ENCODE measurements around the gene DLG1. TPM values are rescaled to one million over a fixed set of nuclear protein-coding genes. Genes with fewer than 3 reads are reported as not detected.
"Not testable (repeated sequence)": the region's sequence is repeated elsewhere in the genome, so short reads cannot be mapped to it uniquely, and the experiment has no call there.

The DLG1 gene
- total RNA-seq, 1 experiment from 2014 or later = 121 TPM

DNA sequence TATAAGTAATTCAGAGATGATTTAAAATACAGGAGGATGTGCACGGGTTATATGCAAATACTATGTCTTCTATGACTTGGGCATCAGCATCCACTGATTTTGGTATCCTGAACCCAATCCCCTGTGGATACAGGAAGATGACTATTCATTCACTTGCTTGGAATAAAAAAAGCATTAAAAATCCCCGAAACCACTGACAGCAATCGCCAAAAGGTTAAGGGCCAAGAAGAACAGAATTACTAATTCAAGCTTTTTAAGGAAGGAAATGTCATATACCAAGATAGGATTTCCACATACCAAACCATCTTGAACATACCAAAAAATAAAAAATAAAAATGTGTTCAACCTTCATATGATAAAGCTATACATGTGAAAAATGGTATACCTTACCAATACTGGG lies 93.7 kb downstream of the DLG1 start:
- ChIA-PET CTCF (interaction anchor here (0.6 to 3.3 kb wide), 5 partner anchors 17 to 176 kb away, joined by 3 to 15 read pairs (median 5); no protein-coding TSS in a partner anchor), POLR2A (interaction anchor here (0.9 to 1.4 kb wide), 2 partner anchors 11 to 13 kb away, joined by 4 to 5 read pairs; no protein-coding TSS in a partner anchor)
- Mint-ChIP-seq H3K27ac (ENCODE audit: low read depth, unreplicated experiment) (no peak overlapping the region), H3K36me3 (ENCODE audit: insufficient read depth, unreplicated experiment) (no peaks in the 10 kb centered on the region), H3K9me3 (ENCODE audit: unreplicated experiment) (no peaks in the 10 kb centered on the region), H3K4me1 (ENCODE audit: insufficient read depth, unreplicated experiment) (peaks cover 23% of the 10 kb centered on the region), H3K4me3 (ENCODE audit: unreplicated experiment) (no peak overlapping the region), H3K27me3 (ENCODE audit: insufficient read depth, unreplicated experiment) (no peaks in the 10 kb centered on the region)
- TF ChIP-seq, protein P1, sequence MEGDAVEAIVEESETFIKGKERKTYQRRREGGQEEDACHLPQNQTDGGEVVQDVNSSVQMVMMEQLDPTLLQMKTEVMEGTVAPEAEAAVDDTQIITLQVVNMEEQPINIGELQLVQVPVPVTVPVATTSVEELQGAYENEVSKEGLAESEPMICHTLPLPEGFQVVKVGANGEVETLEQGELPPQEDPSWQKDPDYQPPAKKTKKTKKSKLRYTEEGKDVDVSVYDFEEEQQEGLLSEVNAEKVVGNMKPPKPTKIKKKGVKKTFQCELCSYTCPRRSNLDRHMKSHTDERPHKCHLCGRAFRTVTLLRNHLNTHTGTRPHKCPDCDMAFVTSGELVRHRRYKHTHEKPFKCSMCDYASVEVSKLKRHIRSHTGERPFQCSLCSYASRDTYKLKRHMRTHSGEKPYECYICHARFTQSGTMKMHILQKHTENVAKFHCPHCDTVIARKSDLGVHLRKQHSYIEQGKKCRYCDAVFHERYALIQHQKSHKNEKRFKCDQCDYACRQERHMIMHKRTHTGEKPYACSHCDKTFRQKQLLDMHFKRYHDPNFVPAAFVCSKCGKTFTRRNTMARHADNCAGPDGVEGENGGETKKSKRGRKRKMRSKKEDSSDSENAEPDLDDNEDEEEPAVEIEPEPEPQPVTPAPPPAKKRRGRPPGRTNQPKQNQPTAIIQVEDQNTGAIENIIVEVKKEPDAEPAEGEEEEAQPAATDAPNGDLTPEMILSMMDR (IDR thresholded peaks at IDR 0.05; ENCODE audit: unreplicated experiment) = no peak
- no peak for DNase-seq (ENCODE audit: unreplicated experiment)
- no TSS peak for BruUV-seq (replicated peaks)
- intact Hi-C loops (cut with micrococcal nuclease) = no loop called here

DNA sequence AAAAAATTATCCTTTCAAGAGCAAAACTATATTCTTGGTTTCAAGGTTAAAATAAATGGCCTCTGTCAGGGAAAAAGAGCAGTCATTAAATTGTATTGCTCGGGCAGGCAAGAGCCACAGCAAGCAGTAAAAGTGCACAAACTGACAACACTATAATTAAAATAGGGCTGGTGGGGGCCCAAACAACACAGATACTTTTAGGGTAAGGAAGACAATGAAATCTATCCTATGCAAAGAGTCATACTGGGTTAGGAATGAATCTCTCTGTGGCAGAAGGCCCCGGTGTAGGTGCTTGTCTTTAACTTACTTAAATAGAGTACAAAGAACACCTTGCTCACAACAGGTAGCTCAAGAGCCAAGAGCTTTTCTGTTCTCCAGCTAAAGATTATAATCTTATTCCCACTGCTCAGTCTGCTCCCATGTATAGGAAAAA lies 94.7 kb downstream of the DLG1 start:
- intact Hi-C loops (cut with micrococcal nuclease) = no loop called here
- CTCF ChIA-PET = interaction anchor here (0.6 to 3.3 kb wide), 4 partner anchors 16 to 408 kb away, joined by 3 to 15 read pairs (median 4); no protein-coding TSS in a partner anchor
- no peaks in the 10 kb centered on the region for H3K36me3 Mint-ChIP-seq (ENCODE audit: insufficient read depth, unreplicated experiment)
- no peak for DNase-seq (ENCODE audit: unreplicated experiment)
- TF ChIP-seq, protein P1 (IDR thresholded peaks at IDR 0.05; ENCODE audit: unreplicated experiment) = no peak
- H3K4me3 Mint-ChIP-seq (ENCODE audit: unreplicated experiment) = no peak overlapping the region
- H3K27me3 Mint-ChIP-seq (ENCODE audit: insufficient read depth, unreplicated experiment) = no peaks in the 10 kb centered on the region
- peaks cover 16% of the 10 kb centered on the region for H3K4me1 Mint-ChIP-seq (ENCODE audit: insufficient read depth, unreplicated experiment)
- no peaks in the 10 kb centered on the region for H3K9me3 Mint-ChIP-seq (ENCODE audit: unreplicated experiment)
- no TSS peak for BruUV-seq (replicated peaks)
- POLR2A ChIA-PET = interaction anchor here (0.8 to 1.4 kb wide), 2 partner anchors 12 to 478 kb away, joined by 3 to 4 read pairs; no protein-coding TSS in a partner anchor
- H3K27ac Mint-ChIP-seq (ENCODE audit: low read depth, unreplicated experiment) = no peak overlapping the region

DNA sequence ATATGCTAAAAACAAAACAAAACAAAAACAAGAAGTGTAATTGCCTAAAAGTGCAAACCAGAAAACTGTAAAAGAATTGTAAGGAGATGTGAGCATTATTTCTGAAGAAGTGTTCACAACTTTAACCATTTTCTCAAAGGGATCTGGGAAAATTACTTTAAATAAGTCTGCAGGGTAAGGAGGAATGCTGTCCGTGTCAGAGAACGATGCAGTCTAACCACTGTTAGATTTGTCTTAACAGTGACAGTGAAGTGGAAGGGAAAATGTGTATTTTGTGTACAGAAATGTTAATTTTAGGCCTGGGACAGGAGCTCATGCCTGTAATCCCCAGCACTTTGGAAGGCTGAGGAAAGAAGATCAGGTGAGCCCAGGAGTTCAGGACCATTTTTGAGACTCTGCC lies 95.7 kb downstream of the DLG1 start:
- no peaks in the 10 kb centered on the region for H3K9me3 Mint-ChIP-seq (ENCODE audit: unreplicated experiment)
- no peaks in the 10 kb centered on the region for H3K36me3 Mint-ChIP-seq (ENCODE audit: insufficient read depth, unreplicated experiment)
- TF ChIP-seq, protein P1 (IDR thresholded peaks at IDR 0.05; ENCODE audit: unreplicated experiment) = no peak
- H3K4me1 Mint-ChIP-seq (ENCODE audit: insufficient read depth, unreplicated experiment) = peaks cover 11% of the 10 kb centered on the region
- no TSS peak for BruUV-seq (replicated peaks)
- H3K27ac Mint-ChIP-seq (ENCODE audit: low read depth, unreplicated experiment) = no peak overlapping the region
- DNase-seq (ENCODE audit: unreplicated experiment) = no peak
- ChIA-PET CTCF (interaction anchor here (0.6 kb wide), 1 partner anchor 203 kb away, joined by 3 read pairs; no protein-coding TSS in a partner anchor), POLR2A (no interaction called here)
- intact Hi-C loops (cut with micrococcal nuclease) = no loop called here
- no peak overlapping the region for H3K4me3 Mint-ChIP-seq (ENCODE audit: unreplicated experiment)
- no peaks in the 10 kb centered on the region for H3K27me3 Mint-ChIP-seq (ENCODE audit: insufficient read depth, unreplicated experiment)

DNA sequence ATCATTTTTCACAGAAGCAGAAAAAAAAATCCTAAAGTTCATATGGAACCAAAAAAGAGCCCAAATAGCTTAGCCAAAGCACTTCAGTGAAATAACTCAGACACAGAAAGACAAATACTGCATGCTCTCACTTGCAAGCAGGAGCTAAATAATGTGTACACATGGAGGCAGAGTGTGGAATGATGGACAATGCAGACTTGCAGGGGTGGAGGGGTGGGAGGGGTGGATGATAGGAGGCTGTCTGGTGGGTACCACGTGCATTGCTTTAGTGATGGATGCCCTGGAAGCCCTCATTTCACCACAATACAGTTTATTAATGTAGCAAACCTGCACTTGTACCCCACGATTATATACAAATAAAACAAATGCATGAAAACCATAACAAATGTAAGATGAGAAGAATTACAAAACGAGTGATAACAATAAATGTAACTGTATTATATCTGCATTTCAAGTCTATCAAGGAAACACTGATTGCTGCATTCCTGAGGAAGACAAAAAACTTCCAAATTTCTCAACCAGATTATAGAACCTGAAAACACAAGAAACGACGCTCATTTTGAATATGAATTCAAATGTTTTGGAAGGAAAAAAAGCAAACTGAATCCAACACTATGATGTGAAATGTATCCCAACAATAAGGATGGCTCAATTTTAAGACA lies 96.5 kb downstream of the DLG1 start:
- intact Hi-C loops (cut with micrococcal nuclease) = no loop called here
- Mint-ChIP-seq H3K4me3 (ENCODE audit: unreplicated experiment) (no peak overlapping the region), H3K4me1 (ENCODE audit: insufficient read depth, unreplicated experiment) (peaks cover 11% of the 10 kb centered on the region), H3K36me3 (ENCODE audit: insufficient read depth, unreplicated experiment) (no peaks in the 10 kb centered on the region), H3K27ac (ENCODE audit: low read depth, unreplicated experiment) (no peak overlapping the region), H3K27me3 (ENCODE audit: insufficient read depth, unreplicated experiment) (no peaks in the 10 kb centered on the region), H3K9me3 (ENCODE audit: unreplicated experiment) (no peaks in the 10 kb centered on the region)
- ChIA-PET POLR2A (no interaction called here), CTCF (no interaction called here)
- TF ChIP-seq, protein P1 (IDR thresholded peaks at IDR 0.05; ENCODE audit: unreplicated experiment) = no peak
- BruUV-seq (replicated peaks) = no TSS peak
- no peak for DNase-seq (ENCODE audit: unreplicated experiment)

DNA sequence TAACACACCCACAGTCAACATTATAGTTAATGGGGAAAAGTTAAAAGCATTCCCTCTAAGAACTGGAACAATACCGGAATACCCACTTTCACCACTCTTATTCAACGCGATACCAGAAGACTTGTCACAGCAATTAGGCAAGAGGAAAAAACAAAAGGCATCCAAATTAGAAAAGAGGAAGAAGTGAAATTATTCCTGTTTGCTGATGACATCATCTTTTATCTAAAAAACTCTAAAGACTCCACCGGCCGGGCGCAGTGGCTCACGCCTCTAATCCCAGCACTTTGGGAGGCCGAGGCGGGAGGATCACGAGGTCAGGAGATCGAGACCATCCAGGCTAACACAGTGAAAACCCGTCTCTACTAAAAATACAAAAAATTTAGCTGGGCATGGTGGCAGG lies 97.6 kb downstream of the DLG1 start:
- H3K9me3 Mint-ChIP-seq (ENCODE audit: unreplicated experiment); H3K27me3 Mint-ChIP-seq (ENCODE audit: insufficient read depth, unreplicated experiment); H3K36me3 Mint-ChIP-seq (ENCODE audit: insufficient read depth, unreplicated experiment); BruUV-seq (replicated peaks); DNase-seq (ENCODE audit: unreplicated experiment); intact Hi-C loops (cut with micrococcal nuclease); CTCF ChIA-PET; H3K4me3 Mint-ChIP-seq (ENCODE audit: unreplicated experiment); POLR2A ChIA-PET; H3K27ac Mint-ChIP-seq (ENCODE audit: low read depth, unreplicated experiment): not testable (repeated sequence)
- peaks cover 11% of the 10 kb centered on the region for H3K4me1 Mint-ChIP-seq (ENCODE audit: insufficient read depth, unreplicated experiment)
